ENCODE data around the gene JPT2. TPM values are rescaled to one million over a fixed set of nuclear protein-coding genes. Genes with fewer than 3 reads are reported as not detected.

The JPT2 gene
- total RNA-seq, 1 donor from 2014 or later: 22.4 TPM

- Histone ChIP-seq H3K27ac (ENCODE audit: low read depth, low read length) (no peak overlapping the region), H3K9me3 (ENCODE audit: control insufficient read depth in 3 of 3, low read length in 3 of 3) (no peaks in the 10 kb centered on the region), H3K27me3 (ENCODE audit: control insufficient read depth in 3 of 3, insufficient read depth in 3 of 3, low read length in 3 of 3) (no peaks in the 10 kb centered on the region), H3K4me3 (ENCODE audit: low read length in 3 of 3) (no peak overlapping the region), H3K9ac (ENCODE audit: low read depth in 1 of 3, low read length in 3 of 3) (no peak overlapping the region), H3K36me3 (ENCODE audit: control insufficient read depth in 3 of 3, insufficient read depth in 3 of 3, low read length in 3 of 3) (peaks cover 39 to 41% (median 40%) of the 10 kb centered on the region in 3 donors), H3K4me1 (ENCODE audit: control insufficient read depth in 3 of 3, insufficient read depth in 3 of 3, low read length in 3 of 3) (no peaks in the 10 kb centered on the region)
Observed at GRCh38 chr16:1651094-1651973, 26.7 kb upstream of the JPT2 start.

GRCh38 chr16:1651974-1652312 lies 26.1 kb upstream of the JPT2 start:
- Histone ChIP-seq H3K27ac (ENCODE audit: low read depth, low read length) (no peak overlapping the region), H3K9me3 (ENCODE audit: control insufficient read depth in 3 of 3, low read length in 3 of 3) (no peaks in the 10 kb centered on the region), H3K4me3 (ENCODE audit: low read length in 3 of 3) (no peak overlapping the region), H3K36me3 (ENCODE audit: control insufficient read depth in 3 of 3, insufficient read depth in 3 of 3, low read length in 3 of 3) (peaks cover 40 to 45% (median 43%) of the 10 kb centered on the region in 3 donors), H3K27me3 (ENCODE audit: control insufficient read depth in 3 of 3, insufficient read depth in 3 of 3, low read length in 3 of 3) (no peaks in the 10 kb centered on the region), H3K4me1 (ENCODE audit: control insufficient read depth in 3 of 3, insufficient read depth in 3 of 3, low read length in 3 of 3) (no peaks in the 10 kb centered on the region), H3K9ac (ENCODE audit: low read depth in 1 of 3, low read length in 3 of 3) (no peak overlapping the region)

GRCh38 chr16:1653023-1653422 lies 25.1 kb upstream of the JPT2 start:
- Histone ChIP-seq H3K27ac (ENCODE audit: low read depth, low read length) (no peak overlapping the region), H3K4me3 (ENCODE audit: low read length in 3 of 3) (no peak overlapping the region), H3K9ac (ENCODE audit: low read depth in 1 of 3, low read length in 3 of 3) (no peak overlapping the region), H3K9me3 (ENCODE audit: control insufficient read depth in 3 of 3, low read length in 3 of 3) (no peaks in the 10 kb centered on the region), H3K36me3 (ENCODE audit: control insufficient read depth in 3 of 3, insufficient read depth in 3 of 3, low read length in 3 of 3) (peaks cover 45 to 54% (median 54%) of the 10 kb centered on the region in 3 donors), H3K27me3 (ENCODE audit: control insufficient read depth in 3 of 3, insufficient read depth in 3 of 3, low read length in 3 of 3) (no peaks in the 10 kb centered on the region), H3K4me1 (ENCODE audit: control insufficient read depth in 3 of 3, insufficient read depth in 3 of 3, low read length in 3 of 3) (no peaks in the 10 kb centered on the region)

GRCh38 chr16:1654505-1655268 lies 23.4 kb upstream of the JPT2 start:
- no peak overlapping the region for H3K4me3 ChIP-seq (ENCODE audit: low read length in 3 of 3)
- no peaks in the 10 kb centered on the region for H3K4me1 ChIP-seq (ENCODE audit: control insufficient read depth in 3 of 3, insufficient read depth in 3 of 3, low read length in 3 of 3)
- no peaks in the 10 kb centered on the region for H3K9me3 ChIP-seq (ENCODE audit: control insufficient read depth in 3 of 3, low read length in 3 of 3)
- peaks cover 55 to 56% (median 56%) of the 10 kb centered on the region in 3 donors for H3K36me3 ChIP-seq (ENCODE audit: control insufficient read depth in 3 of 3, insufficient read depth in 3 of 3, low read length in 3 of 3)
- no peak overlapping the region for H3K9ac ChIP-seq (ENCODE audit: low read depth in 1 of 3, low read length in 3 of 3)
- H3K27me3 ChIP-seq (ENCODE audit: control insufficient read depth in 3 of 3, insufficient read depth in 3 of 3, low read length in 3 of 3): no peaks in the 10 kb centered on the region
- no peak overlapping the region for H3K27ac ChIP-seq (ENCODE audit: low read depth, low read length)

GRCh38 chr16:1655269-1655807 lies 22.7 kb upstream of the JPT2 start:
- H3K4me3 ChIP-seq (ENCODE audit: low read length in 3 of 3): no peak overlapping the region
- no peaks in the 10 kb centered on the region for H3K27me3 ChIP-seq (ENCODE audit: control insufficient read depth in 3 of 3, insufficient read depth in 3 of 3, low read length in 3 of 3)
- H3K36me3 ChIP-seq (ENCODE audit: control insufficient read depth in 3 of 3, insufficient read depth in 3 of 3, low read length in 3 of 3): peaks cover 61 to 63% (median 62%) of the 10 kb centered on the region in 3 donors
- no peaks in the 10 kb centered on the region for H3K9me3 ChIP-seq (ENCODE audit: control insufficient read depth in 3 of 3, low read length in 3 of 3)
- H3K4me1 ChIP-seq (ENCODE audit: control insufficient read depth in 3 of 3, insufficient read depth in 3 of 3, low read length in 3 of 3): no peaks in the 10 kb centered on the region
- no peak overlapping the region for H3K27ac ChIP-seq (ENCODE audit: low read depth, low read length)
- H3K9ac ChIP-seq (ENCODE audit: low read depth in 1 of 3, low read length in 3 of 3): no peak overlapping the region

- no peaks in the 10 kb centered on the region for H3K9me3 ChIP-seq (ENCODE audit: control insufficient read depth in 3 of 3, low read length in 3 of 3)
- H3K36me3 ChIP-seq (ENCODE audit: control insufficient read depth in 3 of 3, insufficient read depth in 3 of 3, low read length in 3 of 3): peaks cover 57 to 63% (median 58%) of the 10 kb centered on the region in 3 donors
- H3K4me1 ChIP-seq (ENCODE audit: control insufficient read depth in 3 of 3, insufficient read depth in 3 of 3, low read length in 3 of 3): no peaks in the 10 kb centered on the region
- H3K27me3 ChIP-seq (ENCODE audit: control insufficient read depth in 3 of 3, insufficient read depth in 3 of 3, low read length in 3 of 3): no peaks in the 10 kb centered on the region
- H3K27ac ChIP-seq (ENCODE audit: low read depth, low read length): no peak overlapping the region
- no peak overlapping the region for H3K9ac ChIP-seq (ENCODE audit: low read depth in 1 of 3, low read length in 3 of 3)
- no peak overlapping the region for H3K4me3 ChIP-seq (ENCODE audit: low read length in 3 of 3)
Observed at GRCh38 chr16:1655909-1656807, 21.9 kb upstream of the JPT2 start.

GRCh38 chr16:1656808-1657617 lies 21.1 kb upstream of the JPT2 start:
- Histone ChIP-seq H3K27ac (ENCODE audit: low read depth, low read length) (no peak overlapping the region), H3K9me3 (ENCODE audit: control insufficient read depth in 3 of 3, low read length in 3 of 3) (no peaks in the 10 kb centered on the region), H3K4me1 (ENCODE audit: control insufficient read depth in 3 of 3, insufficient read depth in 3 of 3, low read length in 3 of 3) (no peaks in the 10 kb centered on the region), H3K36me3 (ENCODE audit: control insufficient read depth in 3 of 3, insufficient read depth in 3 of 3, low read length in 3 of 3) (peaks cover 55 to 58% (median 58%) of the 10 kb centered on the region in 3 donors), H3K9ac (ENCODE audit: low read depth in 1 of 3, low read length in 3 of 3) (no peak overlapping the region), H3K4me3 (ENCODE audit: low read length in 3 of 3) (no peak overlapping the region), H3K27me3 (ENCODE audit: control insufficient read depth in 3 of 3, insufficient read depth in 3 of 3, low read length in 3 of 3) (no peaks in the 10 kb centered on the region)

- Histone ChIP-seq H3K9ac (ENCODE audit: low read depth in 1 of 3, low read length in 3 of 3) (no peak overlapping the region), H3K27ac (ENCODE audit: low read depth, low read length) (no peak overlapping the region), H3K27me3 (ENCODE audit: control insufficient read depth in 3 of 3, insufficient read depth in 3 of 3, low read length in 3 of 3) (no peaks in the 10 kb centered on the region), H3K36me3 (ENCODE audit: control insufficient read depth in 3 of 3, insufficient read depth in 3 of 3, low read length in 3 of 3) (peaks cover 59% of the 10 kb centered on the region in 3 donors), H3K4me3 (ENCODE audit: low read length in 3 of 3) (no peak overlapping the region), H3K9me3 (ENCODE audit: control insufficient read depth in 3 of 3, low read length in 3 of 3) (no peaks in the 10 kb centered on the region), H3K4me1 (ENCODE audit: control insufficient read depth in 3 of 3, insufficient read depth in 3 of 3, low read length in 3 of 3) (no peaks in the 10 kb centered on the region)
Observed at GRCh38 chr16:1657841-1658240, 20.2 kb upstream of the JPT2 start.

GRCh38 chr16:1659031-1659430 lies 19.0 kb upstream of the JPT2 start:
- H3K36me3 ChIP-seq (ENCODE audit: control insufficient read depth in 3 of 3, insufficient read depth in 3 of 3, low read length in 3 of 3): peaks cover 60 to 62% (median 62%) of the 10 kb centered on the region in 3 donors

More at GRCh38 chr16:1659031-1659430, 19.0 kb upstream of the JPT2 start:
- no peaks in the 10 kb centered on the region for H3K27me3 ChIP-seq (ENCODE audit: control insufficient read depth in 3 of 3, insufficient read depth in 3 of 3, low read length in 3 of 3)
- no peak overlapping the region for H3K9ac ChIP-seq (ENCODE audit: low read depth in 1 of 3, low read length in 3 of 3)
- H3K9me3 ChIP-seq (ENCODE audit: control insufficient read depth in 3 of 3, low read length in 3 of 3): no peaks in the 10 kb centered on the region
- H3K4me3 ChIP-seq (ENCODE audit: low read length in 3 of 3): no peak overlapping the region
- no peak overlapping the region for H3K27ac ChIP-seq (ENCODE audit: low read depth, low read length)
- H3K4me1 ChIP-seq (ENCODE audit: control insufficient read depth in 3 of 3, insufficient read depth in 3 of 3, low read length in 3 of 3): no peaks in the 10 kb centered on the region

Measured in skeletal muscle tissue (tissue), 4 donors.